H9 (cell line): ENCODE data around the gene CCL24. TPM values are rescaled to one million over a fixed set of nuclear protein-coding genes. Genes with fewer than 3 reads are reported as not detected.
"Not testable (repeated sequence)": the region's sequence is repeated elsewhere in the genome, so short reads cannot be mapped to it uniquely, and the experiment has no call there.

Experiments
- DNase-seq: peaks from one replicate; pipeline ENCODE4 v3.0.0-alpha.2; 2017
- H2AFZ ChIP-seq: one replicate; pipeline ENCODE4 v1.6.1; 2013; ENCODE audit warnings: mild to moderate bottlenecking, low read length, control low read depth, moderate library complexity
- H2AK5ac ChIP-seq: 2 replicates; pipeline ENCODE4 v1.6.1; 2013; ENCODE audit warnings: low read length, control low read depth, mixed read lengths; ENCODE audit not compliant: insufficient read length
- H2BK120ac ChIP-seq: one replicate; pipeline ENCODE4 v1.6.1; 2013; ENCODE audit warnings: low read depth, mild to moderate bottlenecking, low read length, control low read depth, inconsistent platforms; ENCODE audit not compliant: poor library complexity, severe bottlenecking
- H2BK12ac ChIP-seq: 2 replicates; pipeline ENCODE4 v1.6.1; 2013; ENCODE audit warnings: low read length, control low read depth, mixed read lengths, low read depth; ENCODE audit not compliant: insufficient read length
- H2BK15ac ChIP-seq: 2 replicates; pipeline ENCODE4 v1.6.1; 2013; ENCODE audit warnings: low read depth, low read length, control low read depth
- H2BK20ac ChIP-seq: one replicate; pipeline ENCODE4 v1.6.1; 2013; ENCODE audit warnings: low read depth, mild to moderate bottlenecking, low read length, control low read depth, inconsistent platforms; ENCODE audit not compliant: poor library complexity, severe bottlenecking
- H2BK5ac ChIP-seq: 2 replicates; pipeline ENCODE4 v1.6.1; 2013; ENCODE audit warnings: low read length, control low read depth, mixed read lengths; ENCODE audit not compliant: insufficient read length
- H3K14ac ChIP-seq: 2 replicates; pipeline ENCODE4 v1.6.1; 2013; ENCODE audit warnings: low read length, control low read depth; ENCODE audit not compliant: insufficient read depth
- H3K18ac ChIP-seq: 2 replicates; pipeline ENCODE4 v1.6.1; 2013; ENCODE audit warnings: low read depth, mild to moderate bottlenecking, mixed read lengths, low read length, control low read depth; ENCODE audit not compliant: insufficient read length
- H3K23ac ChIP-seq: 2 replicates; pipeline ENCODE4 v1.6.1; 2013; ENCODE audit warnings: low read length, control low read depth, mixed read lengths, low read depth; ENCODE audit not compliant: insufficient read length
- H3K23me2 ChIP-seq: 2 replicates; pipeline ENCODE4 v1.6.1; 2013; ENCODE audit warnings: low read depth, mild to moderate bottlenecking, mixed read lengths, low read length, control low read depth; ENCODE audit not compliant: insufficient read length, poor library complexity, severe bottlenecking
- H3K27ac ChIP-seq: 2 replicates; pipeline ENCODE4 v1.5.1; 2013; ENCODE audit warnings: low read length, control low read depth, mixed read lengths, low read depth; ENCODE audit not compliant: insufficient read length
- H3K27me3 ChIP-seq: 2 replicates; pipeline ENCODE4 v1.6.1; 2013; ENCODE audit warnings: low read length, control low read depth, inconsistent platforms; ENCODE audit not compliant: insufficient read depth
- H3K4ac ChIP-seq: 2 replicates; pipeline ENCODE4 v1.6.1; 2013; ENCODE audit warnings: low read depth, mild to moderate bottlenecking, control low read depth, inconsistent platforms, low read length, moderate library complexity
- H3K4me1 ChIP-seq: 2 replicates; pipeline ENCODE4 v1.6.1; 2013; ENCODE audit warnings: low read length, control low read depth, inconsistent platforms; ENCODE audit not compliant: insufficient read depth
- H3K4me2 ChIP-seq: 2 replicates; pipeline ENCODE4 v1.6.1; 2013; ENCODE audit warnings: low read length, control low read depth, mixed read lengths; ENCODE audit not compliant: insufficient read length, insufficient read depth
- H3K56ac ChIP-seq: 2 replicates; pipeline ENCODE4 v1.6.1; 2013; ENCODE audit warnings: low read depth, mild to moderate bottlenecking, mixed read lengths, low read length, control low read depth; ENCODE audit not compliant: insufficient read length
- H3K79me1 ChIP-seq: 2 replicates; pipeline ENCODE4 v1.6.1; 2013; ENCODE audit warnings: low read depth, mild to moderate bottlenecking, moderate library complexity, low read length, control low read depth, inconsistent platforms; ENCODE audit not compliant: insufficient read depth, poor library complexity, severe bottlenecking
- H3K79me2 ChIP-seq: 2 replicates; pipeline ENCODE4 v1.6.1; 2013; ENCODE audit warnings: low read length, control low read depth, inconsistent platforms; ENCODE audit not compliant: insufficient read depth
- H3K9ac ChIP-seq: 2 replicates; pipeline ENCODE4 v1.6.1; 2013; ENCODE audit warnings: low read length, control low read depth, mixed read lengths; ENCODE audit not compliant: insufficient read length; ENCODE audit errors: extremely low read depth
- H3K9me3 ChIP-seq: one replicate; pipeline ENCODE4 v1.6.1; 2013; ENCODE audit warnings: low read depth, low read length, inconsistent platforms; ENCODE audit not compliant: control insufficient read depth
- H3T11ph ChIP-seq: one replicate; pipeline ENCODE4 v1.6.1; 2013; ENCODE audit warnings: mild to moderate bottlenecking, low read length, control low read depth, inconsistent platforms
- H4K20me1 ChIP-seq: one replicate; pipeline ENCODE4 v1.6.1; 2013; ENCODE audit not compliant: control insufficient read depth, insufficient read length, insufficient read depth
- H4K5ac ChIP-seq: 2 replicates; pipeline ENCODE4 v1.6.1; 2013; ENCODE audit warnings: low read depth, mild to moderate bottlenecking, mixed read lengths, low read length, control low read depth; ENCODE audit not compliant: insufficient read length
- H4K8ac ChIP-seq: replicated peaks from 2 replicates; pipeline ENCODE4 v1.6.1; 2013; ENCODE audit warnings: low read length, control low read depth, mixed read lengths, low read depth; ENCODE audit not compliant: insufficient read length
- H4K91ac ChIP-seq: 2 replicates; pipeline ENCODE4 v1.6.1; 2013; ENCODE audit warnings: low read depth, mild to moderate bottlenecking, moderate library complexity, mixed read lengths, low read length, control low read depth; ENCODE audit not compliant: insufficient read length
- H3K27ac Mint-ChIP-seq, 3 experiments: 2 replicates in 2 of 3; 3 replicates in 1 of 3; pipeline ENCODE4 v1.8.0; 2020 to 2021; ENCODE audit warnings: mixed read lengths in 3 of 3, mild to moderate bottlenecking in 1 of 3, moderate library complexity in 1 of 3
- H3K27me3 Mint-ChIP-seq: 2 replicates; pipeline ENCODE4 v1.8.0; 2021; ENCODE audit warnings: low read depth, mild to moderate bottlenecking, moderate library complexity, mixed read lengths
- H3K36me3 Mint-ChIP-seq, 3 experiments: 2 replicates in 2 of 3; 3 replicates in 1 of 3; pipeline ENCODE4 v1.8.0; 2020 to 2021; ENCODE audit warnings: low read depth in 3 of 3, mixed read lengths in 3 of 3; ENCODE audit not compliant: insufficient read depth in 1 of 3
- H3K4me1 Mint-ChIP-seq, 2 experiments: 2 replicates each; pipeline ENCODE4 v1.8.0; 2020; ENCODE audit warnings: mixed read lengths in 2 of 2
- H3K4me3 Mint-ChIP-seq, 2 experiments: 2 replicates in 1 of 2; 3 replicates in 1 of 2; pipeline ENCODE4 v1.8.0; 2020 to 2021; ENCODE audit warnings: mild to moderate bottlenecking in 2 of 2, mixed read lengths in 2 of 2, moderate library complexity in 1 of 2
- H3K9me3 Mint-ChIP-seq, 2 experiments: 2 replicates in 1 of 2; 3 replicates in 1 of 2; pipeline ENCODE4 v1.8.0; 2020; ENCODE audit warnings: mild to moderate bottlenecking in 2 of 2, mixed read lengths in 2 of 2, moderate library complexity in 1 of 2
- CTCF ChIP-seq: fragments of 200-600 bp; sonication (generic); conservative IDR thresholded peaks from 3 replicates; pipeline ENCODE4 v1.8.0; 2021; ENCODE audit warnings: antibody characterized with exemption, mild to moderate bottlenecking
- WGBS: extraction: QIAGEN DNeasy Blood & Tissue Kit; methylation state at CpG from one replicate; pipeline ENCODE4 v1.1.7; 2013; ENCODE audit warnings: missing lambda C conversion rate, low lambda C conversion rate, mixed read lengths; ENCODE audit not compliant: insufficient read length; ENCODE audit errors: extremely low coverage; 5-methylcytosine and 5-hydroxymethylcytosine counted together
- total RNA-seq: library from RNA; stranded (reverse); gene quantifications from 2 replicates; pipeline ENCODE4 v1.2.1, GENCODE V29; 2021

The CCL24 gene
- total RNA-seq, 1 experiment from 2014 or later: not detected

DNA sequence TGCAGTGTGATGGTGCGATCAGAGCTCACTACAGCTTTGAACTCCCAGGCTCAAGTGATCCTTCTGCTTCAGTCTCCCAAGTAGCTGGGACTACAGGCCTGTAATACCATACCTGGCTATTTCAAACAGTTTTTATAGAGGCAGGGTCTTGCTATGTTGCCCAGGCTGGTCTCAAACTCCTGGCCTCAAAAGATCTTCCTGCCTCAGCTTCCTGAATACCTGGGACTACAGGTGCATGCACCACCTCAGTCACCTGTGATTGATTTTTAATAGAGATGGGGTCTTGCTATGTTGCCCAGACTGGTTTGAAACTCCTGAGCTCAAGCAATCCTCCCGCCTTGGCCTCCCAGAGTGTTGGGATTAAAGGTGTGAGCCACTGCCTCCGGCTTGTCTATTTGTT, 26.4 kb upstream of the CCL24 start:
- no peak overlapping the region for H3K4me3 Mint-ChIP-seq
- Histone ChIP-seq H3K4me2 (no peak overlapping the region), H3T11ph (no peak overlapping the region), H2BK12ac (no peak overlapping the region), H2BK5ac (no peak overlapping the region), H4K5ac (no peak overlapping the region), H4K91ac (no peak overlapping the region), H2AK5ac (no peak overlapping the region), H3K4me1 (no peaks in the 10 kb centered on the region), H2BK15ac (no peak overlapping the region), H4K20me1 (no peaks in the 10 kb centered on the region), H3K9ac (no peak overlapping the region), H3K27ac (no peak overlapping the region), H3K79me1 (no peaks in the 10 kb centered on the region), H3K56ac (no peak overlapping the region), H3K4ac (no peak overlapping the region), H3K23ac (no peak overlapping the region), H2AFZ (no peak overlapping the region), H2BK120ac (no peak overlapping the region), H3K23me2 (no peaks in the 10 kb centered on the region), H3K79me2 (no peaks in the 10 kb centered on the region), H3K14ac (no peak overlapping the region), H2BK20ac (no peak overlapping the region), H3K27me3 (no peaks in the 10 kb centered on the region), H4K8ac (no peak overlapping the region), H3K18ac (no peak overlapping the region), H3K9me3 (no peaks in the 10 kb centered on the region)
- peaks cover 0 to 8% of the 10 kb centered on the region in 2 experiments; a peak in 2 of 4 replicates for H3K4me1 Mint-ChIP-seq
- no peak for TF ChIP-seq CTCF
- WGBS: no CpG with 5 or more reads among the region's 3 CpGs
- H3K27me3 Mint-ChIP-seq: no peaks in the 10 kb centered on the region; the same call in 1 of the 2 replicates
- no peak overlapping the region for H3K27ac Mint-ChIP-seq
- DNase-seq: no peak
- H3K9me3 Mint-ChIP-seq: no peaks in the 10 kb centered on the region
- no peaks in the 10 kb centered on the region; a peak in 2 of 7 replicates for H3K36me3 Mint-ChIP-seq

GRCh38 chr7:75838281-75838930, 24.8 kb upstream of the CCL24 start:
- H3K27me3 ChIP-seq, H3K4me1 ChIP-seq, H3K23me2 ChIP-seq, H3K23ac ChIP-seq, H3K4ac ChIP-seq, H2BK20ac ChIP-seq, H3K9ac ChIP-seq, H3T11ph ChIP-seq, H2AFZ ChIP-seq, H3K27me3 Mint-ChIP-seq, H3K4me3 Mint-ChIP-seq, H3K56ac ChIP-seq, H2BK12ac ChIP-seq, H4K20me1 ChIP-seq, H3K14ac ChIP-seq, H2AK5ac ChIP-seq, H3K18ac ChIP-seq, H3K9me3 ChIP-seq, H4K5ac ChIP-seq, H3K36me3 Mint-ChIP-seq, H4K91ac ChIP-seq, H4K8ac ChIP-seq, DNase-seq, H2BK5ac ChIP-seq, H3K27ac ChIP-seq, H2BK15ac ChIP-seq, H3K9me3 Mint-ChIP-seq, H3K79me2 ChIP-seq, H3K79me1 ChIP-seq, H2BK120ac ChIP-seq, H3K4me2 ChIP-seq: not testable (repeated sequence)
- H3K4me1 Mint-ChIP-seq: peaks cover under 1 to 13% of the 10 kb centered on the region in 2 experiments; a peak in 3 of 4 replicates
- no CpG with 5 or more reads among the region's 14 CpGs for WGBS
- peak overlapping the region in 1 of 3 experiments; percentile 80; a peak in 2 of 7 replicates for H3K27ac Mint-ChIP-seq
